Frontal cortex (tissue), 4 donors: Measurements from ENCODE around the gene ETS1. TPM values are rescaled to one million over a fixed set of nuclear protein-coding genes. Genes with fewer than 3 reads are reported as not detected.

Source experiments
- DNase-seq, 2 donors: peaks; one replicate each; pipeline ENCODE4 v3.0.0; 2012; ENCODE audit warnings: low spot score in 2 of 2
- FAIRE-seq: peaks from 2 replicates; lab custom pipeline; 2012; peaks lifted over from hg19 to GRCh38; lab: Jason Lieb, UNC
- total RNA-seq: library from RNA; depleted of rRNA; stranded (reverse); fragments of >200 nt; gene quantifications from one replicate; pipeline ENCODE4 v1.2.3, GENCODE V29; 2014
- donor health status: control.
- donor health status: control.
- donor health status: control.

Gene ETS1
- total RNA-seq, 1 donor from 2014 or later = 9.8 TPM

DNA sequence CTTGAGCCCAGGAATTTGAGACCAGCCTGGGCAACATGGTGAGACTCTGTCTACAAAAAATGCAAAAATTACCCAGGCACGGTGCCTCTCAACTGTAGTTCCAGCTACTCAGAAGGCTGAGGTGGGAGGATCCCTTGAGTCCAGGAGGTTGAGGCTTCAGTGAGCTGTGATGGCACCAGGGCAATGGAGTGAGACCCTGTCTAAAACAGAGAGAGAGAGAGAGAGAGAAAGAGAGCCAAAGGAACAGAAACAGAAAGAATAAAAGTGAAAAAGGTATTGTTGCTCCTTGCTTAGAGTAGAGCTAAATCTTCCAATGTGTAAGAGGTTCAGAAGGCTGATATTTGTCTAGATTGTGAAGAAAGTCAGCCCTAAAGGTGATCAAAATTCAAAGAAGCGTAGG is 8.9 kb upstream of the ETS1 start:
- no peak for FAIRE-seq

DNA sequence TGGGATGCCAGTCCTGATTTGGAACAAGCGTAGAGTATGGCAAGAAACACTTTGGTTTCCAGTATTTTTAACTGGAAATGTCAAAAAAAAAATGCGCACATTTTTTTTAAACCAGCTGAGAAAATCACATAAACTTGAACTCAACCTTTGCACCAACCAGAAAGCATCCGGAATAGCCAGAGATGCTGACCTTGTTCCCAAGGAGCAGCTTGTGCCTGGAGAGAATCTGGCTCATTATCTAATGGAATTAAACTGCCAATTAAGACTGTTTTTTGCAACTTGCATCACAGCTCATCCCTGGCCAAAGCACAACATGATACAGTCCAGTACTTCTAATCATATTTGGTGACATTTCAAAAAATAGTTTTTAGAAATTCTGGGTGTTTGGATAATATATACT is 8.4 kb upstream of the ETS1 start:
- FAIRE-seq (no peak), DNase-seq (no peak)

More for the DNA sequence above, 8.9 kb upstream of the ETS1 start:
- DNase-seq = no peak

- DNase-seq = no peak
- FAIRE-seq = no peak
Measured at GRCh38 chr11:128595221-128595620, 7.9 kb upstream of the ETS1 start.

DNA sequence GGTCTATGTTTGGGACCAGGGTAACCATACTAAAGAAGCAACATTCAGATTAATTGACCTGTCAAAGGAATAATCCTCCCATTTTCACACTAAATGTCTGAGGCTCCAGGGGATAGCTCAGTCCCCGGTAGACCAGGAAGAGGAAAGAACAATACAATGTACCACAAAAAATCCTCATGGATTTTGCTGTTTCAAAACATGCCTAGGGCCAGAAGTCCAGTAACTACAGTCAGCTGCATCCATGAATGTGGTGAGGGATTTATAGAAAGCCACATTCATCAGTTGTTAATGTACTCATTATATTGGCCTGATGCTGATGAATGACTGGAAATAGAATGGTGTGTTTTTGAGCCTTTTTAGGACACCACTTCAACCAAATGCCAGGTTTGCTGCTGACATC is 6.9 kb upstream of the ETS1 start:
- no peak for FAIRE-seq
- no peak for DNase-seq

GRCh38 chr11:128593281-128593680 is 5.9 kb upstream of the ETS1 start:
- DNase-seq (no peak), FAIRE-seq (no peak)

DNA sequence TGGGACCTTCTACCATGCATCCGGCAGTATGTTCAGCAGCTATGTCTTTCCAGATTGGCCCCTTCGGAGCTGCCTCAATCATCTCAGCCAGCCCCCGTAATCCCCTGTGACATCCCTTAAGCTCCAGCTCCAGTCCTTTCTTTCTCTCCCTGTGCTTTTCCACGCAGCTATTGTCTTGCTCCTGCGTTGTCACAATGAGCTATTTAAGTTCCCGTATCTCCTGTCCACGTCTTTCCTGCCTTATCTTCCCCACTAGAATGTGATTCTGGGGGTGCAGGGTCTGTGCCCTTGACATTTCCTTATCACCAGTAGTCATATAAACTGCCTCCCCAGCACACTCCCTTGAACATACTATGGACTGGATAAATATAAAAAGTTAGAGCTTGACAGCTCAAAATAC is 5.1 kb upstream of the ETS1 start:
- DNase-seq (no peak), FAIRE-seq (no peak)

DNA sequence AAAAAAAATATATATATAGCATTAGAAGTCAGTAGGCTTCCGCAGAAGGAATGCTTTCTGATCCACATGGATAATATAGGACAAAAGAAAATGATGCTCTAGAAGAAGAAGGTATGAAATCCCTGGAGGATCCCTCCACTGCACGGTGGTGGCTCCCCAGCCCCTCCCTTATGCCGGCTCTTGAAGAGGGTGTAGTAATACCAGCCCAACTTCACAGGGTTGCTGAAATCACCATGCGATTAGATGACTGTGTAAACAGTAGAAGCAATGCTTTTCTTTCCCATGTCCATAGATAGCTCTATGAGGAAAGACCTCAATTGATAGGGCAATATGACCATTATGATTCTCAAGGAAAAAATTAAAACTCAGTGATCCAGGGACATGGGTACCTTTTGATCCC is 3.2 kb upstream of the ETS1 start:
- DNase-seq (no peak), FAIRE-seq (no peak)

DNA sequence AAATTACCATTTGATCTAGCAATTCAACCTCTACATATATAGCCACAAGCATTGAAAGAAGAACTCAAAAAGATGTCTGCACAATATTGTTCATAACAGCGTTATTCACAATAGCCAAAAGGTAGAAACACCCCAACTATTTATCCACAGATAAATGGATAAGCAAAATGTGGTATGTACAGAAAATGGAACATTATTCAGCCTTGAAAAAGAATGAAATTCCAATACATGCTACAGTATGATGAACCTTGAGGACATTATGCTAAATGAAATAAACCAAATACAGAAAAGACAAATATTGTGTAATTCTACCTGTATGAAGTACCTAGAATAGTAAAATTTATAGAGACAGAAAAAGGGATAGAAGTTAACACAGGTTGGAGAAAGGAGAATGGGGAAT is 2.6 kb upstream of the ETS1 start:
- FAIRE-seq = no peak
- no peak for DNase-seq

GRCh38 chr11:128588093-128588492 is 735 bp upstream of the ETS1 start:
- FAIRE-seq = no peak
- DNase-seq = no peak

DNA sequence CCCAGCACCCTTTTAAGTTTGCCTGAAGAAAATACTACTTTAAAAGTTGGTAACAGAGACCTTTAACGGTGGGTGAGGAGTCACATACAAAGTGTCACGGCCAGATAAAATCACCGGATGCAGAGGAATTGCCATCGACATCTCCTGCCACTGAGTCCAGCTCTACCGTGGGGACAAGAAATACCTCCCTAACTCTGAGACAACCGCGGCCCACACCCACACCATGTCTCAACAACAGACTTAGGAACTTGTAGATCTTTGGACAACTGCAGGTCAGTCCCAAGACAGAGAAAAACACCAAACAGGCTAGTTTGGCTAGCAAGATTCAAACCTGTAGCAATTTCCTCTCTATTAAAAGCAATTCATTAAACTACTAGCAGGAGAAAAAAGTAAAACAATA is 669 bp downstream of the ETS1 start:
- no peak for DNase-seq
- no peak for FAIRE-seq

DNA sequence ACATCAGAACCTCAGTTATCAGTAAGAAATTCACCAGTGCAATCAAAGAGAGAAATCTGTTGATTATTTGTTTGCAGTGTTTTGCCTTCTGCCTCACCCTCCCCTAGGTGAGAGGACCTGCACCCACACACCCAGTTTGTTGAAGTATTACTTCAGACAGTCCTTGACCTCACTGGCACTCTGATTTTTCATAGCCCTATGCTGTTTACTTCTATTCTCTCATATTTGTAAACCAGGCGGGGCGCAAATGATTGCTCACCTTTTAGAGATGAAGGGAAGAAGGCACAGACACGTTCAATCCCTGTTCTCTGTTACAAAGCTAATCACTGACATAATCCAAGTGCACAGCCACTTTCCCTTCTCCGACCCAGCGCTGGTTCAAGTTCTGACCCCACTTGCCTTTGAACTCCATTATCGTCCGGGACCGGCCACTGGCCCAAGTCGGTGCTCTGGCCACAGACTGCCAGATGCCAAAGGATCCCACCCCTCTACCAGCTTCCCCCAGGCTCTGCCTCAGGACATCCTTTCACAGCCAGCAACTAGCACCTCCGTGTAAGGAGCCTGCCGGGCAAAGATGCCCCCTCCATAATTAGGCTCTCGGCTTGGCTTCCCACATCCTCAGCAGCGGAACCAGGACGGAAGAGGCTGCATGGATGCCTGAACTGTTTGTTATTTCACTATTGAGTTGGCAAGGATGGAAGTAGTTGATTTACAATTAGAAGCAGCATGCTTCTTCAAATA is 1.7 kb downstream of the ETS1 start:
- FAIRE-seq = no peak
- no peak for DNase-seq

- FAIRE-seq = no peak
Measured at GRCh38 chr11:128584253-128584652, 3.1 kb downstream of the ETS1 start.

GRCh38 chr11:128582496-128583366 is 4.6 kb downstream of the ETS1 start:
- no peak for DNase-seq
- FAIRE-seq = no peak

More at GRCh38 chr11:128584253-128584652, 3.1 kb downstream of the ETS1 start:
- no peak for DNase-seq

DNA sequence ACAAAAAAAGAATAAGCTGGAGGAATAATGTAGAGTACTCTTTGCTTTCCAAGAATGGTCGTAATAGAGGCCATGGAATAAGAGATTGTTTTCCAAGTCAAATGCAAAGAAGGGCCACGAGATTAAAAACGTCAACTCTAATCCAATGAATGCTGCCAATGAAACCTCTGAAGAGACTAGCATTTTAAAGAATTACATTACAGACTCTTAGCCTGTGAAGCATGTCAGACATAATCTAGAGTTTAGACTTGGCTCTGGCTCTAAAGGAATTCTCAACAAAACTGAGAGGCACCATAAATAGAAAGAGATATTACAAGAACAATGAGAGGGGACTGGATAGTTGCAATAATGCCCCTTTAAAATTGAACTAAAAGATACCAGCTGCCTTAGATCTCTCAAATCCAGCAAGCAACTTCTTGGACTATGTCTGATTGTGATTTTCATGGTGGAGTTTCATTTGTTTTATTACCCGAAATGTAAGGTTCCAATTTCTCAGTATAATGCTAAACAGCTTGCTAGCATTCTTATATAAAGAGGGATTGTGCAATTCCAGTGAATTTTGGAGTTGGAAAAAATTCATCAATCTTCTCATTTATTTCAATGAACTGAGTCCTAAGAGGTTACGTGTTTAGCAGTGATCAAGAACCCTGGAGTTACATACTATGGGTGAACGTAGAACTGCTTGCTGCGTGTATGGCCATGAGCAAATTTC is 5.6 kb downstream of the ETS1 start:
- FAIRE-seq (no peak), DNase-seq (no peak)

- FAIRE-seq (no peak), DNase-seq (no peak)
Measured at GRCh38 chr11:128580612-128581011, 6.7 kb downstream of the ETS1 start.

DNA sequence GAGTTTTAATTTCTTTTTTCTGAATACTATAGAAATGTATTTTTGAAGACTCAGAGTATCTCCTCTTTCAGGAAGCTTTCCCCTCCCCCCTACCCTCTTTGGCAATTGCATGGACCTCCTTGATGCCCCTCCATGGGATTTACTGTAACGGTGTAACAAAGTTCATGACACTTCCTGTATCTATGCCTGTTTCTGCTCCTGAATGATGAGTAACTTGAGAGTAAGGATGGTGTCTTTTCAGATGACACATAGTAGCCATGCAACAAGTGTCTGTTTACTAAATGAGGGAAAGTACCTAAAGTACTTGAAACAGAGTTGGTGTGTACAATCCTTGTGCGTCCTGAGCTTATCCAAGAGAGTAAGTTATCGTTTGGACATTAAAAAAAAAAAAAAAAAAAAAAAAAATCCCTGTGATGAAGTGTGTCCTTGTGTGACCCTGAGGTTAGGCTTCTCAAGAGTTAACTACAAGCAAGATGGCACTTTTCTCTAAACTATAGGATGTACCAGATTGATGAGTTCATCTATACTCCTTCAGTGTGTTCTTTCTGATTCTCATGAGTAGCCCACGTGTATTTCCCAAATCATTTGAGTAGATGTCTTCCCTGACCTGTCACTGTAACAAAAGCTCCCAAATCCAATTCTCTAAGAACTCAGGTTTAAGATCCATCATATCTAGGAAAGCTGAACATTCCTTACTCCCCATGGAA is 7.4 kb downstream of the ETS1 start:
- no peak for DNase-seq
- no peak for FAIRE-seq

DNA sequence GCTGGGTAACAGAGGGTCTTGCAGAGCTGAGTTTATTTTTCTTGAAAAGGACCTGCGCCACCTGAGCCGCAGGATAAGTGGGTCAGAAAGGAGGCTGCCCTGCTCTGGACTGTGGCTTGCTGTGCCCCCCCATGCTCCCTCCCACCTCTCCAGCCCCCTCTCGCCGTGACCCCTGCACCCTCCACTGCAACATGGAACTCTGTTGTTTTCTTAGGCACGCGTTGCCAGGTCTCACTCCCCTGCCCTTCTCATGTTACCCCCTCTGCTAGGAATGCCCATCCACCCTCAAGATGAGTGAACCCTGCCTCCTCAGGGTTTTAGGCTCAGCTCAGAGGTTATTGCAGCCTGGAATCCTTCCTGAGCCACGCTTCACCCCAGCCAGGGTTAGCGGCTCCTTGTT is 10.8 kb downstream of the ETS1 start:
- DNase-seq = no peak
- FAIRE-seq = no peak

DNA sequence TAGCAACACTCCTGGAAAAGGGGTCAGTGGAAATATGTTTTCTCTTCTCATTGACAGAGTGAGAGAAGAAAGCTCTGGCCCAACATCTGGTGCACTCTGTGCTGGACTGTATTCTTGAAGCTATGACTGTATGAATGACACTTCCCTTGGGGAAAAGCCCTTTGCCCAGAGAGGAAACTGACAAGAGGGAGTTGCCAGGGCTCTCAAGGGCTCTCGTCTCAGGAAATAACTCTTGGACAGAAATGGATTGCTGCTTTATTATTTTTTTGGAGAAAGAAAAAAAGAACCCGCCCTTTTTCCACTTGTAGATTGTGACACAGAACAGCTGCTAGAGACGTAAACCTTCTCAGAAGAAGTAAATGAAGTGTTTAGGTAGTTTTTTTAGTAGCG is 11.4 kb downstream of the ETS1 start:
- DNase-seq = no peak
- no peak for FAIRE-seq

GRCh38 chr11:128575174-128575960 is 12.0 kb downstream of the ETS1 start:
- FAIRE-seq (no peak), DNase-seq (no peak)
